Measurements from ENCODE around the gene UNC93A. TPM values are rescaled to one million over a fixed set of nuclear protein-coding genes. Genes with fewer than 3 reads are reported as not detected.

The UNC93A gene
- total RNA-seq, 1 experiment from 2014 or later = not detected

DNA sequence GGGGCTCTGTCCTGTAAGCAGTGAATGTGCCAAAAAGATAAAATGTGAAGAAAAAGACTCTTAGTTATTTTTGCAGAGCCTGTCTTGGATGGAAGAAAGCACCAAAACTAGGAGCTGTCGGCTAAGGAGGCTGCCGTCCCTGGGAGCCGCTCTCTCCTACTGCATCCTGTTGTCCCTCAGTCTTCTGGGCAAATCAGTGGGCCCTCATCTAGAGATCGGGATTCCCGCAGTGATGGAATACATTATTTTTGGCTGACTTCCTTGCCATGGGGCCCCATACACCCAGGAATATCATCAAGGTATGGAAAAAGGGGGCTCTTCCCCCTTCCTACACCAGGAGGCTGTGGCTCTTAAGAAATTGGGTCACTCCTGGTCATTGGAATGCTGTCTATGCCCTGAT lies 37.0 kb downstream of the UNC93A start:
- ChIA-PET CTCF (no interaction called here), POLR2A (ENCODE audit: low non-redundant PET) (no interaction called here)
- no peak for TF ChIP-seq EZH2 (IDR thresholded peaks at IDR 0.05; ENCODE audit: borderline replicate concordance, low read depth, low read length, poor library complexity, severe bottlenecking)
- TF ChIP-seq, protein P1, sequence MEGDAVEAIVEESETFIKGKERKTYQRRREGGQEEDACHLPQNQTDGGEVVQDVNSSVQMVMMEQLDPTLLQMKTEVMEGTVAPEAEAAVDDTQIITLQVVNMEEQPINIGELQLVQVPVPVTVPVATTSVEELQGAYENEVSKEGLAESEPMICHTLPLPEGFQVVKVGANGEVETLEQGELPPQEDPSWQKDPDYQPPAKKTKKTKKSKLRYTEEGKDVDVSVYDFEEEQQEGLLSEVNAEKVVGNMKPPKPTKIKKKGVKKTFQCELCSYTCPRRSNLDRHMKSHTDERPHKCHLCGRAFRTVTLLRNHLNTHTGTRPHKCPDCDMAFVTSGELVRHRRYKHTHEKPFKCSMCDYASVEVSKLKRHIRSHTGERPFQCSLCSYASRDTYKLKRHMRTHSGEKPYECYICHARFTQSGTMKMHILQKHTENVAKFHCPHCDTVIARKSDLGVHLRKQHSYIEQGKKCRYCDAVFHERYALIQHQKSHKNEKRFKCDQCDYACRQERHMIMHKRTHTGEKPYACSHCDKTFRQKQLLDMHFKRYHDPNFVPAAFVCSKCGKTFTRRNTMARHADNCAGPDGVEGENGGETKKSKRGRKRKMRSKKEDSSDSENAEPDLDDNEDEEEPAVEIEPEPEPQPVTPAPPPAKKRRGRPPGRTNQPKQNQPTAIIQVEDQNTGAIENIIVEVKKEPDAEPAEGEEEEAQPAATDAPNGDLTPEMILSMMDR (conservative IDR thresholded peaks at IDR 0.05; ENCODE audit: low read depth, low read length) = no peak
- no peak overlapping the region for H3K4me3 ChIP-seq (ENCODE audit: low read depth, low read length, poor library complexity, severe bottlenecking)
- no peak overlapping the region for H3K27ac ChIP-seq (ENCODE audit: low read depth, low read length, poor library complexity, severe bottlenecking)
- no peak for DNase-seq (ENCODE audit: low spot score)
- no TSS peak for BruUV-seq (replicated peaks)
- no peaks in the 10 kb centered on the region for H3K9me3 ChIP-seq (ENCODE audit: low read depth, low read length, poor library complexity, severe bottlenecking)
- H3K4me1 ChIP-seq (ENCODE audit: insufficient read depth, low read length, poor library complexity, severe bottlenecking) = no peaks in the 10 kb centered on the region
- no peaks in the 10 kb centered on the region for H3K27me3 ChIP-seq (replicated peaks; ENCODE audit: insufficient read depth, low read depth, low read length, poor library complexity)
- no peaks in the 10 kb centered on the region for H3K36me3 ChIP-seq (ENCODE audit: insufficient read depth, low read length, poor library complexity, severe bottlenecking)
- intact Hi-C loops (cut with micrococcal nuclease; ENCODE audit: unreplicated experiment) = no loop called here

DNA sequence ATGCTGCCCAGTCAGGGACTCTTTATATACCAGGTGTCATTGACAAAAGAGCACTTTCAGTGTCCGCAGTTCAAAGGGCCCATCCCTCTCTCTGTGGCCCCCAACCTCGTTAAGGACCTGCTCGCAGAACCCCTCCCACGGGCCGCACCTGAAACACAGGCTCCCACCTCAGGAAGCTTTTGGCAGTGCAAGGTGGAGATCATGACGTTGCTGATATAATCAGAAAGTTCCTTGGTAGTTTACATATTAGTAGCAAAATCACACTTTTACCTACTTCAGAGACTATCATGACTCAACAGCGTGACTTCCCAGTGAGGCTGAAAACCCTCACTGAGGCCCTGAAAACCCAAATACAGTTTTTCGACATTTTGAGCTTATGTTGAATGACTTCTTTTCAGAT lies 37.9 kb downstream of the UNC93A start:
- no peak overlapping the region for H3K4me3 ChIP-seq (ENCODE audit: low read depth, low read length, poor library complexity, severe bottlenecking)
- CTCF ChIA-PET = no interaction called here

DNA sequence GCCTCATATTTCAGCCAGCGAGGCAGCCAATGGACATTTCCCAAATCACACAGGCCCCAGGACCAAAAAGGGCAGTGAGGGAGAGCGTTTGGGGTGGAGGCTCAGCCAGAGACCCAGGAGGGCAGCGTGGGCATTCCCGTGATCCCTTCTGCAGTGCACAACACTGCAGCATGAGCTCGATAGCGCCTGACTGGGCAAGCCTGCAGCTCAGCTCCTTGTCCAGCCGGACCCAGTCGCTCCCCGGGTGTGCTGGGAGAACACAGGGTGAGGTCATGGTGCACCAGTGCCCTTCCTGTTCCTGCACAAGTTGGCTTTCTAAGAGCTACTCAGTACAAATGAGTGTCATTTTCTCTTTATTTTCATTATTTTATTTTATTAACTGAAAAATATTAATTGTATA lies 39.6 kb downstream of the UNC93A start:
- H3K4me3 ChIP-seq (ENCODE audit: low read depth, low read length, poor library complexity, severe bottlenecking) = no peak overlapping the region
- intact Hi-C loops (cut with micrococcal nuclease; ENCODE audit: unreplicated experiment) = no loop called here
- H3K36me3 ChIP-seq (ENCODE audit: insufficient read depth, low read length, poor library complexity, severe bottlenecking) = no peaks in the 10 kb centered on the region
- no peak for TF ChIP-seq EZH2 (IDR thresholded peaks at IDR 0.05; ENCODE audit: borderline replicate concordance, low read depth, low read length, poor library complexity, severe bottlenecking)
- TF ChIP-seq, protein P1 (conservative IDR thresholded peaks at IDR 0.05; ENCODE audit: low read depth, low read length) = no peak
- POLR2A ChIA-PET (ENCODE audit: low non-redundant PET) = no interaction called here
- no peak overlapping the region for H3K27ac ChIP-seq (ENCODE audit: low read depth, low read length, poor library complexity, severe bottlenecking)
- no peaks in the 10 kb centered on the region for H3K9me3 ChIP-seq (ENCODE audit: low read depth, low read length, poor library complexity, severe bottlenecking)
- CTCF ChIA-PET = no interaction called here
- H3K27me3 ChIP-seq (replicated peaks; ENCODE audit: insufficient read depth, low read depth, low read length, poor library complexity) = no peaks in the 10 kb centered on the region
- DNase-seq (ENCODE audit: low spot score) = no peak
- no TSS peak for BruUV-seq (replicated peaks)
- H3K4me1 ChIP-seq (ENCODE audit: insufficient read depth, low read length, poor library complexity, severe bottlenecking) = no peaks in the 10 kb centered on the region

More for the DNA sequence above, 37.9 kb downstream of the UNC93A start:
- no peak for DNase-seq (ENCODE audit: low spot score)
- no peak overlapping the region for H3K27ac ChIP-seq (ENCODE audit: low read depth, low read length, poor library complexity, severe bottlenecking)
- no peaks in the 10 kb centered on the region for H3K9me3 ChIP-seq (ENCODE audit: low read depth, low read length, poor library complexity, severe bottlenecking)
- no peaks in the 10 kb centered on the region for H3K36me3 ChIP-seq (ENCODE audit: insufficient read depth, low read length, poor library complexity, severe bottlenecking)
- BruUV-seq (replicated peaks) = no TSS peak
- no peak for TF ChIP-seq EZH2 (IDR thresholded peaks at IDR 0.05; ENCODE audit: borderline replicate concordance, low read depth, low read length, poor library complexity, severe bottlenecking)
- TF ChIP-seq, protein P1 (conservative IDR thresholded peaks at IDR 0.05; ENCODE audit: low read depth, low read length) = no peak
- intact Hi-C loops (cut with micrococcal nuclease; ENCODE audit: unreplicated experiment) = no loop called here
- POLR2A ChIA-PET (ENCODE audit: low non-redundant PET) = no interaction called here
- no peaks in the 10 kb centered on the region for H3K27me3 ChIP-seq (replicated peaks; ENCODE audit: insufficient read depth, low read depth, low read length, poor library complexity)
- H3K4me1 ChIP-seq (ENCODE audit: insufficient read depth, low read length, poor library complexity, severe bottlenecking) = no peaks in the 10 kb centered on the region

Data from A673 (cell line).